Activated CD4-positive, alpha-beta T cell treated with anti-CD3 and anti-CD28 coated beads, Interleukin-2, amount 50 U/mL, for 48 hours (primary cell): ENCODE data around the gene ZNF775.

Experiments
- DNase-seq, 2 experiments: peaks; one replicate each; pipeline ENCODE4 v3.0.0-alpha.2; 2020

ZNF775 gene

DNA sequence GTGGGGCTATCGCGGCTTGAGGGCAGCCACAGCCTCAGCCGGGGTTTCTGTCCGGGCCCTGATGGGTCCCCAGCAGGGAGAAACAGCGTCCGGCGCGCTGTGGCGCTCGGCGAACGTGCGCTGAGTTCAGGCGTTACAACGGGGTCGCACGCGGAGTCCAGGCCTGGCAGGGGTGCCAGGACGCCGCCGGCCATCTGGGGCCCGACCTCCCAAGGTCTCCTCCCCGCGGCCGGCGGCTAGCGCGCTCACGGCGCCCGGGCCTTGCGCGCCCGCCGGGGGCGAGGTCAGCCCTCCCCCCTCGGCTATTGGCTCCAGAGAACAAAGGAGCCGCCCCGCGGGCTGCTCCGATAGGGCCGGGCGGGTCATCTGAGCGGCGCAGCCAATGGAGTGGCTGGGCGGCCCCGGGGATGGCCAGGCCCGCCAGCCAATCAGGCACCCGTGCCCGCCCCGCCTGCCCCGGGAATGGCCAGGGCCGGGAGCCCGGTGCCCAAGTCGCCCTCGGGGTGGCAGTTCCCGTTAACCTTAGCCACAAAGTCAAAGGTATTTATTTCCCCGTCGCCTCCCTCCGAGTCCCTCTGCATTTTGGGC lies at the start of gene ZNF775:
ZNF775 (plus strand) TSS at position 478 of the 588 bp plus-strand sequence. CDS start 9,141 bp downstream, outside the sequence.
- DNase-seq, result peak; percentile 89 to 92

DNA sequence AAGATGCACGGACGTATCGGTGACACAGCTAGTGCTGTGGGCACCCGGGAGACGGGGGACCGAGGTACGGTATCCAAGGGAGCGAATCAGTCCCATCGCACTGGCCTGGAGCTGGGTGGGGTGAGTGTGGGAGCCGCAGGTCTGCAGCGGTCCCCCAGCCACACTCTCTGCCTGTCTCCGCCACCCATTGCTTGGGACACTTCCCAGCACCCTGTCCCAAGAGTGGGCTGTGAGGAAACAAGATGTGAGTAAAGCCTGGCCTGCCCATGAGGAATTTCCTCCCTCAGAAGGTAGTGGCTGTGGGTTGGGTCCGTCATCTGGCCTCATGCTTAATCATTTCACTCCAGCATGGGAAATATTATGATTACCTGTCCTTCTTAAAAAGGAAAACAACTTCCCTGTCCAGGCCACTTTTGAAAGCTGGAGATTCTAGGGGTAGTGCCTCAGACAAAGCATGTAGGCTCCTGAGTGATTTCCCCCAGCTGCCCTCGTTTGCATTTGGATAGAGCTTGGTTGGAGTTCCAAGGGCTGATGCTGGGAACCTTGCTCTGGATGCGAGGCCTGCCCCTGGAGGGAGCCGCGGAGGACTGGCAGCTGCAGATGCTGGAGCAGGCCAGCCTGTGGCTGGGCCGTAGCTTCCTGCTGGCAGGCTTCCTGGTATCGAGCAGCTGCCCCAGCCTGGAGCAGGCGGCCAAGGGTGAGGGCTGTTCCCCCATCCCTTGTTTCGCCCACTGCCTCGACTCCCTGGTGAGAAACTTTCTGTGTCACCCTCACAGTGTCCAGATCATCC lies 49.6 kb upstream of the ZNF775 start:
- DNase-seq, result no peak

GRCh38 chr7:150330211-150330885 lies 48.8 kb upstream of the ZNF775 start:
- no peak for DNase-seq

- no peak for DNase-seq
These were observed 46.1 kb upstream of the ZNF775 start for GRCh38 chr7:150332852-150333635.

DNA sequence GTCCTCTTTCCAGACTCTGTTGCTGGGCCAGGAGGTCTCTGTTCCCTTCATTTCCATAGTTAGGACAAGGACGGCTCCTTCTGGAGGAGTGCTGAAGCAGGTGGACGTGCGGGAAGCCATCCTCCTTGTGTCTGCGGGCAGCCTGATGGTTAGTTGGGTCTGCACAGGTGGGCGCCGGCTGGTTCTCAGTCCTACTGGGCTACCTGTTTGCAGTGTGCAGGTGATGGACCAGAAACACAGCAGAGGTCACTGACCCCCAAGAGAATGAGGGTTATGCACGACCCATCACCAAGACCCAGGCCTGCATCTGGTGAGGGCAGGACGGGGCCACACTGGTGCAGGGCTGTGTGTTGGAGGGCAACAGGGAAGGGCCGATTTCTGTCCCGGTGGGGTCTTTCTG lies 45.5 kb upstream of the ZNF775 start:
- no peak for DNase-seq

DNA sequence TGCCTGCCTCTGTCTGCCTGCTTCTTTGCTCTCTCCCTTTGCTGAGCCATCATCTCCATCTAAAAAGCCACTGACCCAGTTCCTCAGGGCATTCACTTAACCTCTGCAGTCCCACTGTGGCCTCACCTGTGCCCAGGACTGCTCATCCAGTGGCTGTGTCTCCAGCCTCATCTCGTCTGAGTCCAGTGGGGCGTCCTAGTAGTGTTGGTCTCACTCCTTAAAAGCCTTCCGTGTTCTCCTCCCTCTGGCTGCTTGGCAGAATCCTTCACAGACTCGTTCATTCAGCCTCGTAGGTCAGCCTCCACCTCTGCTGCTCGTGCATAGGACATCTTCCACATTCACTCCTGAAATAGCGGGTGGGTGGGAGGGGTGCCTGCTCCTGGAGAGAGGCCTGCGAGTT lies 45.0 kb upstream of the ZNF775 start:
- no peak for DNase-seq

DNA sequence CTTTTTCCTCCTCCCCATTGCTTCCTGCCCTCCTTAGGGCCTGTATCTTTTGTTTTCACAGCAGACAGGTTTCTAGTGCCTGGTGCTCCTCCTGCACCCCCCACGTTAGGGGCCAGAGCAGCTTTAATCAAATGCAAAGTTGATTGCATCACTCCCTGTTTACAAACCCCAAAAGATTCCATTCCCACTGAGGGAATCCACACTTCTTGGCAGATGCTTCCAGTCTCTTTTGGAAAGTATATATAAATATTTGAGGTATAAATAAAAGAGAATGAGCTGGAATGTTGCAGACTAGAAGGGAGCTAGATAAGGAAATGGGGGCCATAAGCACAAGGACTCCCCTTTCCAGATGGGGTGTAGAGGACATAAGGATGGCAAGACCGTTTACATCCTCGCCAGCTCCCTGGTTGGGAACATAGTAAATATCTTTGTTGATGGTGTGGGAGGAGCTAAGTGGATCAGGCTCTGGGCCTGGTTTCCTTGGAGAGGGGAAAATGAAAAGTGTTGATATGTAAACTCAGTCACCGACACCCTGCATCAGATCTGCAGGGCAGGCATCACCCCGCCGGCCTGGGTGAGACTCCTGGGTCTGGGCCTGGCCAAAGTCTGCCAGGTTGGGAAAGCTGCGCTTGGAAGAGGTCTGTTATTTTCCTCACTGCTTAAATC lies 43.9 kb upstream of the ZNF775 start:
- DNase-seq, result no peak

DNA sequence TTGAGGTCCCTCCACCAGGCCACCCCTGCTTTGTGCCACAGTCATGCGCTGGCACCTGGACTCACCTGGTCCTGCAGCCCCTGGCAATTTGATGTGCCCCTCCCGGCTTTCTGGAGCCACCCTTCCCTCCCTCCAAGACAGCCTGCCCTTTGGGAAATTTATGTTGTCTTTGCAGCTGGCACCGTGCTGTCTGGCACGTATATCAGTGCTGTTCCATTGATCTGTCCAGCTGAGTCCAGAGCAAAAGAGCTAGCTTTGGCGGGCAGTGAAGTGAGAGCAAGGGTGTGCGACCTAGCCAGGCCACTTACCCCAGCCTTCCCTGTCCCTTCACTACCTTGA lies 43.4 kb upstream of the ZNF775 start:
- no peak for DNase-seq

DNA sequence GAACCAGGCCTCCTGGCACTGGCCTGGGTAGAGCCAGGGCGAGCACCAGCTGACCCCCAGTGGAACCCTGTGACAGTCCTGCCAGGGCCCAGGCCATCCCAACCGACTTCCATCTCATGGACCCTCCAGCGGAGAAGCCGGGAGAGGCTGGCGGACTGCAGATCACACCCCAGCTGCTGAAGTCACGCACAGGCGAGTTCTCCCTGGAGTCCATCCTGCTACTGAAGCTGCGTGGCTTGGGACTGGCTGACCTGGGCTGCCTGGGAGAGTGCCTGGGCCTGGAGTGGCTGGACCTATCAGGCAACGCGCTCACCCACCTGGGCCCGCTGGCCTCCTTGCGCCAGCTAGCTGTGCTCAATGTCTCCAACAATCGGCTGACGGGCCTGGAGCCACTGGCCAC lies 42.4 kb upstream of the ZNF775 start:
- DNase-seq, result no peak

- DNase-seq, result no peak
These were observed 42.0 kb upstream of the ZNF775 start for GRCh38 chr7:150337179-150337578.

DNA sequence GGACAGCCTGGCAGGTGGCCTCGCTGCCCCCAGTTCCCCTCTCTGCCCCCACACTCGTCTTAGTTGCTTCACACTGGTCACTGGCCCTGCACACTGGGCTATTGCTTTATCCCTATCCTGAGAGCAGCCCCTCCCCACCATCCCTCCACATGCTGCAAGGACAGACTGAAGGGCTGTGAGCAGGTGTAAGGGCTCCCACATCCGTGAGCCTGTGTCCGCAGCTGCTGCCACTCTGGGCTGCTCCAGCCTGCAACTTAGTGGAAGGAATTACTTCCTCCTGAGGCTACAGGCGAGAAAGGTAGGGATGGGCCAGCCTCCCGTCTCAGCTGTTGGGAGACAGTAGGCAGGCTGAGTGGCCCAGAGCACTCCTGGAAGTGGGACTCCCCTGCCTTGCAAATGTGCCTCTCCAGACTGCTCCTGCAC lies 41.5 kb upstream of the ZNF775 start:
- no peak for DNase-seq

- no peak for DNase-seq
These were observed 40.8 kb upstream of the ZNF775 start for GRCh38 chr7:150338166-150338829.

DNA sequence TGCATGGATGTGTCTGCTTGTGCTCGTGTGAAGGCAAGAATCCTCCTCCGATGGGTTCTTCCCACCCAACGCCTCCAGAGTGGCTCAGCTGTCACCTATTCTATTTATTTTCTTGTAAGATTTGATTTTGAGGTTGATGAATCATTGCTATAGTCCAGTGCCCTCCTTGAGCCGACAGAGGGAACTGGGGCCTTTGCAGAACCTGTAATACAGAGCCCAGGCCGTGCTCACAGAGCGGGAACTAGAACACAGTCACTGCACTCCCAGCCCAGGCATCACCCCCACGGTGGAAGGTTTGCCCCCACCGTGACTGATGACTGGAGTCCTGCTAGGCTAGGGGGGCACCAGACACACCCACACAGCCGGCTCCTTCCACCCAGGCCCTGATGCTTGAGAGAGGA lies 39.7 kb upstream of the ZNF775 start:
- DNase-seq, result no peak

DNA sequence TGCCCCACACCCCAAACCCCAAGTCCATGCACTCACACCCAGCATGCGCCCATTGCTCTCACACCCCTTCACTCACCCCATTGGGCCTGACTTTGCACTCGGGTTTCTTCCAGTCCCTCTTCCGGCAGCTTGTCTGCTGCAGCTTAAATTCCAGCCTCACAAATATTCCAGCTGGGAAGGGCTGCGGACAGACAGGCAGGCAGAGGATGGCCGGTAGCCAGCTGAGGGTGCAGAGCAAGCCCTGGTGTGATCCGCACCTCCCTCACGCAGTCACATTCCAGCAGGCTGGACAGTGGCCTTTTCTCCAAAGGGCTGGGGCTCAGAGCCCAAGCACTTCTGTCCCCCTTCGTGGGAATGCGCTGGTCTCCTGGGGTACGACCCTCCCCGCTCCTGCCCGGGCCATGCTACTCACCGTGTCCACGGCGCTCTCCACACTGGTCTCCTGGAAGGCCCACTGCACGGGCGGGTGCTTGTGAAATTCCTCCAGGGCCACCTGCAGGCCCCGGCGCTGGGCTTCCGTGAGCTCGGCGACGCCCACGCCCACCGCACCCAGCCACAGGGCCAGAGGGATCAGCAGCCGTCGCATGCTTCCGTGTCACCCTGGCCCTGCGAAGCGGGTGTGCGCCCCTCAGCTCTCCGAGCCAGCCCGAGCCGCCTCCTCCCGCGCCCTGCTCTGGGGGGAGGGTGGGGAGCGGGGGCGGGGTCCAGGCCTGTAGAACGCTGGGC lies 38.9 kb upstream of the ZNF775 start:
- DNase-seq, result no peak

DNA sequence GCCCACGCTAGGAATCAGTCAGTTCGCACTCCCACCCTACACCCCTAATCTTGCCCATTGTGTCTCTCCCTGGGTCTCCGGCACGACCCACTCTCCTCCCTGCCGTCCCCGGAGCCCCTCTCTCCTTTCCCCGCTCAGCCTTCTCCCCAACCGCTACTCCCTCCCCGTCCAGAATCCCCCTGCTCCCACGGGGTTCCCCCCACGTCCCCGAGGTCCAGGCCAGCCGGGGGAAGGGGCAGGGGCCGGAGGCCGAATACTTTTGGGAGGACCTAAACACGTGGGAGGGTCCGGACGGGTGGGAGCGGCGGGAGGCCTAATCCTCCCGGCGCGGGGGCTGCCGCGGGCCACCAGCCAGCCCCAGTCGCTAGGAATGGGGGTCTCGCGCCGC lies 38.3 kb upstream of the ZNF775 start:
- no peak for DNase-seq

- DNase-seq, result no peak
These were observed 37.6 kb upstream of the ZNF775 start, which contains the start of gene RARRES2 for GRCh38 chr7:150341263-150342120. TSS of gene RARRES2 (minus strand) at chr7:150341629. CDS start at chr7:150340609, 1,020 bp downstream.

GRCh38 chr7:150342121-150342408 lies 37.1 kb upstream of the ZNF775 start:
- DNase-seq, result no peak

DNA sequence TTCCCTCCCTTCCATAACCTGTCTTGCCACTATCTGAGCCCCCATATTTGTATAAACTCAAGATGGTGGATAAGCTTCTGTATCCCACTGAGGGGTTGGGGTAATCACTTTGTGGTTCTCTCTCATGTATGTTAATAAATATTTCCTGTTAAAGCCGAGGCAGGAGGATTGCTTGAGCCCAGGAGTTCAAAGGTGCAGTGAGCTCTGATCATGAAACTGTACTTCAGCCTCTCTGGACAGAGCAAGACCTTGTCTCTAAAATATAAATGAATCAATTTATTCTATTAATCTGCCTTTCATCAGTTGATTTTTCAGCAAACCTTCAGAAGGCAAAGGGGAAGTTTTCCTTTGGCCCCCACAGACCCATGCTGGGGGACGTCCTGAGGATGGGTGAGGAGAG lies 35.9 kb upstream of the ZNF775 start:
- DNase-seq, result no peak

- DNase-seq, result no peak
These were observed 34.8 kb upstream of the ZNF775 start for GRCh38 chr7:150344299-150344698.

DNA sequence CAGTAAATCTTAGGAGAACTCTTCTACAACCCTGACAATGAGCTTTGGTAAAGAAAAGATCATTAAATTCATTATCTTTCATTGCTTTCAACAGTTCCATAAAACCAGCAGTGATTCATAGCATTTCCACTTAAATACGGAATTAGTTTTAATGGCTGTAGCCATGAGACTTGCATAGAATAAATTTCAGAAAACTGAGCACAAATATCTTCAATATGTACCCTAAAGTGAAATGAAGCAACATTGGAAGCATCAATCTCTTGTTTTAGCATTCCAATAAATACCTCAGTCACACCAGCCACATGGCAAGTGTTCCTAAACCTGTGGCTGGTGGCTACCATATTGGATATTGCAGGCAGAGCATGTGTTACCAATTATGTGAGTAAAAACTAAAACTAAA lies 34.1 kb upstream of the ZNF775 start:
- DNase-seq, result no peak

DNA sequence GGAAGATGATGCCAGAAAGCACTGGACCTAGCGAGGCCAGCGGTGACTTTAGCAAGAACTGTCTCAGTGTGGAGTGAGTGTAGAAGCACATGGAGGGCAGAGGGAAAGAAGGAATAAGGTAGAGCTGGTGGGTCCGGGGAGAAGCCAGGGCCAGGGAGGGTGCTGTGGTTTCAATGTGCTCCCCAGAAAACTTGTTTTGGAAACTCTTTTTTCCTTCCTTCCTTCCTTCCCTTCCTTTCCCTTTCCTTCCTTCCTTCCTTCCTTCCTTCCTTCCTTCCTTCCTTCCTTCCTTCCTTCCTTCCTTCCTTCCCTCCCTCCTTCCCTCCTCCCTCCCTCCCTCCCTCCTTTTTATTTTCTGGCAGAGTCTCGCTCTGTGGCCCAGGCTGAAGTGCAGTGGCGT lies 32.2 kb upstream of the ZNF775 start:
- no peak for DNase-seq
